GM12878 (cell line): Measurements from ENCODE around the gene KLK2. TPM values are rescaled to one million over a fixed set of nuclear protein-coding genes. Genes with fewer than 3 reads are reported as not detected.

Experiments used
- ATAC-seq: fragments of 200-7000 bp; cut with Tn5 transposase; 3 replicates; pipeline ENCODE4 v1.9.1; 2020; ENCODE audit warnings: mild to moderate bottlenecking, moderate library complexity
- BruUV-seq: library from RNA; stranded (reverse); fragments of 400-500 nt; replicated peaks from 2 replicates; lab custom pipeline; 2021; lab: Mats Ljungman, UMichigan
- CTCF ChIA-PET: fragments of 300-600 bp; sonication (Branson Sonifier 250); formaldehyde crosslinking; extraction: SDS; loops from one replicate; lab custom pipeline; 2021; ENCODE audit warnings: inconsistent platforms; lab: Yijun Ruan, JAX
- POLR2A ChIA-PET: fragments of 350-600 bp; formaldehyde crosslinking; extraction: SDS; loops from one replicate; lab custom pipeline; 2021; ENCODE audit warnings: inconsistent platforms; lab: Charles Lee
- RAD21 ChIA-PET: fragments of 300-600 bp; sonication (Branson Sonifier 250); formaldehyde crosslinking; loops from one replicate; lab custom pipeline; 2023; ENCODE audit warnings: antibody characterized with exemption; ENCODE audit not compliant: unreplicated experiment; lab: Charles Lee
- SMC1A ChIA-PET: fragments of 300-600 bp; sonication (Branson Sonifier 250); formaldehyde crosslinking; loops from one replicate; lab custom pipeline; 2023; ENCODE audit not compliant: unreplicated experiment, uncharacterized antibody; lab: Charles Lee
- DNase-seq: peaks from one replicate; pipeline ENCODE4 v3.0.0-alpha.2; 2011; ENCODE audit warnings: low read depth, low spot score
- FAIRE-seq: peaks from 3 replicates; lab custom pipeline; 2011; peaks lifted over from hg19 to GRCh38; lab: Jason Lieb, UNC
- H2AFZ ChIP-seq: 2 replicates; pipeline ENCODE4 v1.6.0; 2011; ENCODE audit warnings: low read depth, low read length, control low read depth; ENCODE audit not compliant: control insufficient read depth
- H3K27ac ChIP-seq: 2 replicates; pipeline ENCODE4 v1.5.1; 2011; ENCODE audit warnings: control low read depth; ENCODE audit not compliant: control insufficient read depth, insufficient read depth
- H3K27me3 ChIP-seq, 2 experiments: replicated peaks in 1 of 2; 2 replicates each; pipeline versions ENCODE4 v1.6.0 to v1.6.1; 2011; ENCODE audit warnings: low read length in 1 of 2; ENCODE audit not compliant: control insufficient read depth in 2 of 2, insufficient read depth in 2 of 2
- H3K36me3 ChIP-seq, 2 experiments: 2 replicates each; pipeline ENCODE4 v1.5.1; 2011; ENCODE audit warnings: low read length in 1 of 2; ENCODE audit not compliant: control insufficient read depth in 2 of 2, insufficient read depth in 2 of 2
- H3K4me1 ChIP-seq: 2 replicates; pipeline ENCODE4 v1.6.1; 2011; ENCODE audit warnings: mild to moderate bottlenecking, low read length, moderate library complexity, mixed read lengths; ENCODE audit not compliant: control insufficient read depth, insufficient read depth
- H3K4me2 ChIP-seq: 2 replicates; pipeline ENCODE4 v1.6.0; 2011; ENCODE audit warnings: control low read depth; ENCODE audit not compliant: control insufficient read depth, insufficient read depth
- H3K4me3 ChIP-seq: fragments of 200-600 bp; sonication (generic); 2 replicates; pipeline ENCODE4 v1.5.1; 2016
- H3K79me2 ChIP-seq: 2 replicates; pipeline ENCODE4 v1.6.0; 2011; ENCODE audit warnings: low read length; ENCODE audit not compliant: control insufficient read depth, insufficient read depth
- H3K9ac ChIP-seq: 2 replicates; pipeline ENCODE4 v1.8.0; 2011; ENCODE audit warnings: low read length, control low read depth, mixed read lengths; ENCODE audit not compliant: control insufficient read depth, insufficient read depth
- H3K9me3 ChIP-seq: replicated peaks from 3 replicates; pipeline ENCODE4 v1.5.1; 2011; ENCODE audit warnings: mild to moderate bottlenecking, low read length; ENCODE audit not compliant: control insufficient read depth, insufficient read depth
- H4K20me1 ChIP-seq: 2 replicates; pipeline ENCODE4 v1.6.0; 2011; ENCODE audit not compliant: control insufficient read depth, insufficient read depth
- BHLHE40 ChIP-seq, 2 experiments: fragments of 450-650 bp in 1 of 2; IDR thresholded peaks; 2 replicates each; pipeline ENCODE4 v1.6.1; 2011 to 2017; ENCODE audit warnings: low read depth in 2 of 2, borderline replicate concordance in 1 of 2, improper control_type of control experiment in 1 of 2, low read length in 1 of 2, mild to moderate bottlenecking in 1 of 2
- BMI1 ChIP-seq: fragments of 450-650 bp; IDR thresholded peaks from 2 replicates; pipeline ENCODE4 v1.6.1; 2016; ENCODE audit warnings: mild to moderate bottlenecking, moderate library complexity, borderline replicate concordance
- GABPA ChIP-seq: IDR thresholded peaks from 2 replicates; pipeline ENCODE4 v1.6.1; 2014; ENCODE audit warnings: antibody characterized with exemption, low read depth, mild to moderate bottlenecking, inconsistent platforms
- HDGF ChIP-seq: fragments of 450-650 bp; IDR thresholded peaks from 2 replicates; pipeline ENCODE4 v1.6.1; 2016; ENCODE audit warnings: antibody characterized with exemption
- HSF1 ChIP-seq: fragments of 150-350 bp; IDR thresholded peaks from 2 replicates; pipeline ENCODE4 v1.6.1; 2014; ENCODE audit warnings: mild to moderate bottlenecking, low read depth, low read length
- IKZF1 ChIP-seq: fragments of 450-650 bp; conservative IDR thresholded peaks from 2 replicates; pipeline ENCODE4 v1.6.1; 2017; ENCODE audit warnings: antibody characterized with exemption, mild to moderate bottlenecking
- KDM1A ChIP-seq: fragments of 200-600 bp; sonication (generic); IDR thresholded peaks from 2 replicates; pipeline ENCODE4 v1.6.1; 2016; ENCODE audit warnings: borderline replicate concordance
- NFYA ChIP-seq: IDR thresholded peaks from 2 replicates; pipeline ENCODE4 v1.6.1; 2011; ENCODE audit warnings: low read depth, mild to moderate bottlenecking, low read length, improper control_type of control experiment, borderline replicate concordance
- NR2C1 ChIP-seq: fragments of 450-650 bp; IDR thresholded peaks from 2 replicates; pipeline ENCODE4 v1.6.1; 2017; ENCODE audit warnings: antibody characterized with exemption, mild to moderate bottlenecking, moderate library complexity
- SREBF1 ChIP-seq: IDR thresholded peaks from 2 replicates; pipeline ENCODE4 v1.6.1; 2012; ENCODE audit warnings: mild to moderate bottlenecking, low read length
- TCF3 ChIP-seq: IDR thresholded peaks from 2 replicates; pipeline ENCODE4 v1.6.1; 2012; ENCODE audit warnings: low read depth, mild to moderate bottlenecking, low read length, borderline replicate concordance; ENCODE audit not compliant: insufficient read depth
- USF2 ChIP-seq: IDR thresholded peaks from 2 replicates; pipeline ENCODE4 v1.6.1; 2011; ENCODE audit warnings: low read depth, low read length, improper control_type of control experiment, borderline replicate concordance
- ZBTB4 ChIP-seq: fragments of 450-650 bp; formaldehyde crosslinking; IDR thresholded peaks from 2 replicates; pipeline ENCODE4 v1.4.0; 2022; ENCODE audit warnings: mild to moderate bottlenecking, moderate library complexity
- WGBS: methylation state at CpG from one replicate; pipeline ENCODE4 v1.1.6; 2016; ENCODE audit warnings: low lambda C conversion rate; ENCODE audit not compliant: insufficient replicate concordance, insufficient coverage; ENCODE audit errors: missing lambda C conversion rate; 5-methylcytosine and 5-hydroxymethylcytosine counted together
- in situ Hi-C: fragments of 300-500 bp; cut with MboI; formaldehyde crosslinking; loops from 9 replicates; pipeline ENCODE4 v1.14.3; 2018; ENCODE audit warnings: mixed read lengths
- intact Hi-C: fragments of 100-400 bp; cut with micrococcal nuclease; formaldehyde crosslinking; loops from one replicate; pipeline ENCODE4 v1.14.2; 2022; ENCODE audit not compliant: unreplicated experiment
- polyA plus RNA-seq, 11 experiments: library from polyadenylated mRNA; depleted of rRNA in 4 of 11; unstranded in 6 of 11; stranded (reverse) in 5 of 11; fragments of >200 nt; fragmentation: Nextera tagmentation in 4 of 11; fragmentation: Illumina TruSeq in 1 of 11; extraction: Ambion mirVana in 4 of 11; extraction: Trizol in 1 of 11; gene quantifications; 1 replicate in 1 of 11; 2 replicates in 10 of 11; pipeline versions ENCODE4 v1.2.1 to v1.2.3, GENCODE V29; 2011 to 2016; ENCODE audit warnings: inconsistent platforms in 2 of 11, missing spikeins in 2 of 11, low read depth in 1 of 11
- total RNA-seq, 4 experiments: library from RNA; depleted of rRNA in 3 of 4; stranded (reverse); fragments of >200 nt in 3 of 4; fragmentation: Illumina TruSeq in 1 of 4; extraction: Trizol in 1 of 4; gene quantifications; 2 replicates each; pipeline versions ENCODE4 v1.2.1 to v1.2.3, GENCODE V29; 2013 to 2021

The KLK2 gene
- total and polyA plus RNA-seq, 10 of the 15 experiments (the other 5 are each of a cell fraction or from before 2014, with no cell fraction given): 0.19 to 3.1 (median 1.2) TPM

- CTCF ChIA-PET: interaction anchor here (0.9 to 1.3 kb wide), 4 partner anchors 9 to 92 kb away, joined by 3 to 4 read pairs (median 3); no protein-coding TSS in a partner anchor
These were observed 42.8 kb upstream of the KLK2 start for GRCh38 chr19:50830266-50831025.

More at GRCh38 chr19:50830266-50831025, 42.8 kb upstream of the KLK2 start:
- DNase-seq (no peak), ATAC-seq (no peak), FAIRE-seq (no peak)
- H3K9me3 ChIP-seq: no peaks in the 10 kb centered on the region
- RAD21 ChIA-PET: no interaction called here
- H3K27me3 ChIP-seq: no peaks in the 10 kb centered on the region
- BruUV-seq: no TSS peak
- TF ChIP-seq KDM1A: no peak
- TF ChIP-seq BHLHE40 (IDR thresholded peaks at IDR 0.05; ENCODE audit: borderline replicate concordance in 1 of 2, low read depth in 2 of 2, low read length in 1 of 2): no peak
- no peak for TF ChIP-seq SREBF1
- no peak for TF ChIP-seq GABPA
- TF ChIP-seq ZBTB4 (CRISPR knock-in tag): no peak
- TF ChIP-seq NFYA: no peak
- TF ChIP-seq USF2: no peak
- TF ChIP-seq BMI1: no peak
- TF ChIP-seq HSF1: no peak
- TF ChIP-seq TCF3: no peak
- TF ChIP-seq IKZF1: no peak
- no peak for TF ChIP-seq NR2C1
- no peak for TF ChIP-seq HDGF
- intact Hi-C loops: no loop called here
- no peaks in the 10 kb centered on the region for H3K36me3 ChIP-seq
- H3K4me3 ChIP-seq: no peak overlapping the region
- H3K27ac ChIP-seq: no peak overlapping the region
- in situ Hi-C loops: no loop called here
- no peak overlapping the region for H3K4me2 ChIP-seq
- no peak overlapping the region for H3K9ac ChIP-seq
- H3K4me1 ChIP-seq: peaks cover 2% of the 10 kb centered on the region; the same call in 1 of the 2 replicates
- H2AFZ ChIP-seq: no peak overlapping the region
- POLR2A ChIA-PET: no interaction called here
- H4K20me1 ChIP-seq: no peaks in the 10 kb centered on the region
- no peaks in the 10 kb centered on the region for H3K79me2 ChIP-seq
- SMC1A ChIA-PET: no interaction called here
- WGBS: 34% methylated on average over 17 of the region's 17 CpGs
